CD14-positive monocyte (primary cell): Measurements from ENCODE around the gene PHACTR3. TPM values are rescaled to one million over a fixed set of nuclear protein-coding genes. Genes with fewer than 3 reads are reported as not detected.

ENCODE experiments used
- DNase-seq, 3 donors: peaks; one replicate each; pipeline ENCODE4 v3.0.0-alpha.2; 2011 to 2022
- H2AFZ ChIP-seq: 2 replicates; pipeline ENCODE4 v1.6.0; 2012; ENCODE audit warnings: mild to moderate bottlenecking, low read depth, low read length, inconsistent platforms; ENCODE audit not compliant: insufficient read depth, poor library complexity, severe bottlenecking
- H3K27ac ChIP-seq, 2 donors: 1 replicate in 1 of 2; 2 replicates in 1 of 2; pipeline ENCODE4 v1.5.1; 2012 to 2013; ENCODE audit warnings: low read length in 2 of 2, control low read depth in 1 of 2, inconsistent platforms in 1 of 2, low read depth in 1 of 2, mild to moderate bottlenecking in 1 of 2
- H3K27me3 ChIP-seq, 2 donors: one replicate each; pipeline versions ENCODE4 v1.6.0 to v1.6.1; 2011 to 2013; ENCODE audit warnings: low read length in 2 of 2; ENCODE audit not compliant: control insufficient read depth in 2 of 2, insufficient read depth in 2 of 2
- H3K36me3 ChIP-seq, 2 donors: replicated peaks in 1 of 2; 1 replicate in 1 of 2; 2 replicates in 1 of 2; pipeline versions ENCODE4 v1.5.1 to v1.6.1; 2012 to 2013; ENCODE audit warnings: low read length in 2 of 2, control low read depth in 1 of 2, inconsistent platforms in 1 of 2, mild to moderate bottlenecking in 1 of 2; ENCODE audit not compliant: insufficient read depth in 2 of 2, control insufficient read depth in 1 of 2
- H3K4me1 ChIP-seq, 2 donors: 1 replicate in 1 of 2; 2 replicates in 1 of 2; pipeline versions ENCODE4 v1.5.1 to v1.6.1; 2012 to 2013; ENCODE audit warnings: low read length in 2 of 2, control low read depth in 1 of 2, inconsistent platforms in 1 of 2, mild to moderate bottlenecking in 1 of 2, moderate library complexity in 1 of 2; ENCODE audit not compliant: insufficient read depth in 2 of 2, control insufficient read depth in 1 of 2
- H3K4me2 ChIP-seq: replicated peaks from 2 replicates; pipeline ENCODE3; 2012; ENCODE audit warnings: low read length, moderate library complexity, mild to moderate bottlenecking; ENCODE audit not compliant: poor library complexity, severe bottlenecking; ENCODE audit errors: extremely low read depth
- H3K4me3 ChIP-seq, 3 experiments: fragments of 200-600 bp in 1 of 3; sonication (generic) in 1 of 3; replicated peaks in 1 of 3; 1 replicate in 2 of 3; 2 replicates in 1 of 3; pipeline ENCODE4 v1.5.1; 2011 to 2013; ENCODE audit warnings: low read length in 3 of 3, mild to moderate bottlenecking in 3 of 3, control low read depth in 2 of 3, low read depth in 2 of 3, inconsistent platforms in 1 of 3, moderate library complexity in 1 of 3
- H3K79me2 ChIP-seq: 2 replicates; pipeline ENCODE4 v1.6.0; 2012; ENCODE audit warnings: mild to moderate bottlenecking, control low read depth, inconsistent platforms, low read length, moderate library complexity; ENCODE audit not compliant: insufficient read depth
- H3K9ac ChIP-seq: 2 replicates; pipeline ENCODE4 v1.6.0; 2017; ENCODE audit warnings: low read length, mild to moderate bottlenecking; ENCODE audit not compliant: insufficient read depth, poor library complexity, severe bottlenecking
- H3K9me3 ChIP-seq, 2 donors: replicated peaks in 1 of 2; 1 replicate in 1 of 2; 2 replicates in 1 of 2; pipeline versions ENCODE4 v1.5.1 to v1.6.1; 2012 to 2013; ENCODE audit warnings: low read length in 2 of 2, control low read depth in 1 of 2; ENCODE audit not compliant: control insufficient read depth in 1 of 2, insufficient read depth in 1 of 2
- H4K20me1 ChIP-seq: 2 replicates; pipeline ENCODE4 v1.6.0; 2012; ENCODE audit warnings: mild to moderate bottlenecking, low read length, control low read depth, moderate library complexity; ENCODE audit not compliant: insufficient read depth
- H3K27ac Mint-ChIP-seq, 7 donors: one replicate each; pipeline ENCODE4 v1.8.0; 2020; ENCODE audit warnings: mild to moderate bottlenecking in 7 of 7, mixed read lengths in 7 of 7, moderate library complexity in 6 of 7, inconsistent platforms in 2 of 7
- H3K27me3 Mint-ChIP-seq, 3 donors: one replicate each; pipeline ENCODE4 v1.8.0; 2021 to 2022; ENCODE audit warnings: low read depth in 3 of 3, mild to moderate bottlenecking in 3 of 3, mixed read lengths in 3 of 3, moderate library complexity in 3 of 3, inconsistent platforms in 1 of 3
- H3K36me3 Mint-ChIP-seq, 2 donors: one replicate each; pipeline ENCODE4 v1.8.0; 2020; ENCODE audit warnings: mixed read lengths in 2 of 2, inconsistent platforms in 1 of 2, mild to moderate bottlenecking in 1 of 2
- H3K4me1 Mint-ChIP-seq: one replicate; pipeline ENCODE4 v1.8.0; 2020; ENCODE audit warnings: mild to moderate bottlenecking, mixed read lengths
- H3K4me3 Mint-ChIP-seq, 2 donors: one replicate each; pipeline ENCODE4 v1.8.0; 2020; ENCODE audit warnings: mild to moderate bottlenecking in 2 of 2, mixed read lengths in 2 of 2, moderate library complexity in 1 of 2
- H3K9me3 Mint-ChIP-seq, 7 donors: one replicate each; pipeline ENCODE4 v1.8.0; 2020 to 2022; ENCODE audit warnings: mixed read lengths in 7 of 7, mild to moderate bottlenecking in 6 of 7, moderate library complexity in 6 of 7, inconsistent platforms in 2 of 7
- CTCF ChIP-seq: fragments of 200-600 bp; IDR thresholded peaks from one replicate; pipeline ENCODE4 v1.8.0; 2022; ENCODE audit warnings: antibody characterized with exemption, mild to moderate bottlenecking
- WGBS: methylation state at CpG from one replicate; pipeline ENCODE4 v1.1.5; 2013; ENCODE audit warnings: missing lambda C conversion rate; ENCODE audit not compliant: insufficient coverage; 5-methylcytosine and 5-hydroxymethylcytosine counted together
- intact Hi-C, 2 donors: fragments of 100-400 bp; cut with micrococcal nuclease; formaldehyde crosslinking; loops; one replicate each; pipeline versions ENCODE4 v1.15.0 to v1.15.1; 2023
- polyA plus RNA-seq, 3 donors: library from polyadenylated mRNA; depleted of rRNA in 1 of 3; unstranded in 2 of 3; stranded (reverse) in 1 of 3; fragments of 300-500 nt in 2 of 3; fragments of >200 nt in 1 of 3; fragmentation: Illumina TruSeq in 2 of 3; gene quantifications; 1 replicate in 2 of 3; 2 replicates in 1 of 3; pipeline ENCODE4 v1.2.3, GENCODE V29; 2012 to 2021

The PHACTR3 gene
- polyA plus RNA-seq, 3 donors = 0.11 to 0.17 TPM; not detected in 1

DNA sequence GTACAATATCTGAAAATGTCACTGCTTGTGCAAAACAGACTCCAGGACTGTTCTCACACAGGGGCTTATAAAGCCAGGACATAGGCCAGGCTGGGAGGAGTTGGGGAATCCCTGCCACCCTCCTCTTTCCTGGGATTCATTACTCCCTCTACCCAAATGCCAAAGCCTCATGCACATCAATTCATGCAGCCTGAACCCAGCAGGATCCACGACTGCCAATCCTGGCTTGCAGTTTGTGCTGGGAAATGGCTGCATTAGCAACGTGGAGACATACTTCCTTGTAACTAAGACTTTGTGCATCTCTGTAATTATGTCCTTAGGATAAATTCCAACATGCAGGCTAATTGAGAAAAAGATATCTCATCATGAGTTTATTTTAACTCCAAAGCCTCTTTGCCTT is 185.3 kb downstream of the PHACTR3 start:
- Mint-ChIP-seq H3K9me3 (peaks cover 4 to 23% (median 14%) of the 10 kb centered on the region in 7 donors), H3K36me3 (no peaks in the 10 kb centered on the region), H3K4me3 (no peak overlapping the region), H3K27ac (no peak overlapping the region), H3K4me1 (peaks cover 37% of the 10 kb centered on the region), H3K27me3 (peaks cover 5 to 7% (median 5%) of the 10 kb centered on the region in 3 donors)
- Histone ChIP-seq H3K36me3 (no peaks in the 10 kb centered on the region), H3K9me3 (peaks cover 4 to 8% of the 10 kb centered on the region in 2 donors), H3K27ac (no peak overlapping the region), H3K9ac (no peak overlapping the region), H3K4me1 (peaks cover 27 to 28% of the 10 kb centered on the region in 2 donors), H3K27me3 (peaks cover 0 to 7% of the 10 kb centered on the region in 2 donors), H3K4me3 (no peak overlapping the region), H3K4me2 (no peak overlapping the region), H2AFZ (no peak overlapping the region), H4K20me1 (no peaks in the 10 kb centered on the region), H3K79me2 (no peaks in the 10 kb centered on the region)
- 67% methylated on average over 1 of the region's 2 CpGs for WGBS
- TF ChIP-seq CTCF = no peak
- DNase-seq = no peak
- intact Hi-C loops = no loop called here

DNA sequence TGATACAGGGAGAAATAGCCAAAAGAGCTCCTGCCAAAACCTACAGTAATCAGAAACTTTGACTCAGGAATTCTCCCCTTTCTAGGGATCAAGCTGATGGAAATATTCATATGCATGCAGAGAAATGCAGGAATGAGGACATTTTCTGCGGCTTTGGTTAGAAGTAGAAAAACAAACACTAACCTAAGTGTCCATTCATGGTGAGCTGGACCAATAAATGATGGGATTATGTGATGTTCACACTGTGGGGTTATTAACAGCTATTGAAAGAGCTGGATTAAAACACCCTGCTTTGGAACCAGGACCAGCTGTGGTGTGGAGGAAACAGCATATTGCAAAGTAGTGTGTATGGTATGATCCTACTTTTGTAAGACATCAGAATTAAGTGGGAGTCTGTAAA is 186.0 kb downstream of the PHACTR3 start:
- no peak for TF ChIP-seq CTCF
- WGBS = no CpG with 5 or more reads among the region's 1 CpG
- Histone ChIP-seq H3K9ac (no peak overlapping the region), H3K79me2 (no peaks in the 10 kb centered on the region), H3K9me3 (peaks cover 4 to 8% of the 10 kb centered on the region in 2 donors), H2AFZ (no peak overlapping the region), H3K4me2 (no peak overlapping the region), H3K27ac (no peak overlapping the region), H3K4me1 (peaks cover 27 to 28% of the 10 kb centered on the region in 2 donors), H3K36me3 (no peaks in the 10 kb centered on the region), H4K20me1 (no peaks in the 10 kb centered on the region), H3K4me3 (no peak overlapping the region), H3K27me3 (peaks cover 0 to 7% of the 10 kb centered on the region in 2 donors)
- DNase-seq = no peak
- Mint-ChIP-seq H3K36me3 (no peaks in the 10 kb centered on the region), H3K4me1 (peaks cover 34% of the 10 kb centered on the region), H3K27ac (no peak overlapping the region), H3K4me3 (no peak overlapping the region), H3K27me3 (peaks cover 5 to 8% (median 7%) of the 10 kb centered on the region in 3 donors), H3K9me3 (peaks cover 4 to 25% (median 14%) of the 10 kb centered on the region in 7 donors)
- intact Hi-C loops = no loop called here
